Activated CD8-positive, alpha-beta T cell treated with anti-CD3 and anti-CD28 coated beads for 36 hours (primary cell): ENCODE results near the gene EHBP1. TPM values are rescaled to one million over a fixed set of nuclear protein-coding genes. Genes with fewer than 3 reads are reported as not detected.

Experiments used
- ATAC-seq: fragments of 200-7000 bp; cut with Tn5 transposase; one replicate; pipeline ENCODE4 v1.10.0; 2021; ENCODE audit warnings: mild to moderate bottlenecking, moderate library complexity
- CTCF ChIA-PET: fragments of 350-600 bp; sonication (Branson Sonifier 250); formaldehyde crosslinking; loops from one replicate; lab custom pipeline; 2021; ENCODE audit warnings: antibody characterized with exemption; lab: Charles Lee
- POLR2A ChIA-PET: fragments of 350-600 bp; sonication (Branson Sonifier 250); formaldehyde crosslinking; loops from one replicate; lab custom pipeline; 2021; ENCODE audit warnings: antibody characterized with exemption; lab: Charles Lee
- DNase-seq: peaks from one replicate; pipeline ENCODE4 v3.0.0-alpha.2; 2020
- H3K27ac Mint-ChIP-seq: one replicate; pipeline ENCODE4 v1.8.0; 2021; ENCODE audit warnings: mild to moderate bottlenecking, mixed read lengths
- H3K27me3 Mint-ChIP-seq: one replicate; pipeline ENCODE4 v1.8.0; 2021; ENCODE audit warnings: mixed read lengths
- H3K36me3 Mint-ChIP-seq: one replicate; pipeline ENCODE4 v1.8.0; 2021; ENCODE audit warnings: low read depth, mixed read lengths
- H3K4me1 Mint-ChIP-seq: one replicate; pipeline ENCODE4 v1.8.0; 2021; ENCODE audit warnings: low read depth, mixed read lengths
- H3K4me3 Mint-ChIP-seq: one replicate; pipeline ENCODE4 v1.8.0; 2021; ENCODE audit warnings: mild to moderate bottlenecking, moderate library complexity, mixed read lengths
- H3K9me3 Mint-ChIP-seq: one replicate; pipeline ENCODE4 v1.8.0; 2021; ENCODE audit warnings: mixed read lengths
- CTCF ChIP-seq: fragments of 200-600 bp; IDR thresholded peaks from one replicate; pipeline ENCODE4 v1.8.0; 2022; ENCODE audit warnings: antibody characterized with exemption, mild to moderate bottlenecking
- intact Hi-C: fragments of 100-400 bp; cut with micrococcal nuclease; formaldehyde crosslinking; loops from one replicate; pipeline ENCODE4 v1.10.0; 2022
- total RNA-seq, 2 experiments: library from RNA; stranded (reverse); gene quantifications; one replicate each; pipeline ENCODE4 v1.2.3, GENCODE V29; 2021

The EHBP1 gene
- total RNA-seq, 2 experiments from 2014 or later = 24.1 to 24.3 TPM

GRCh38 chr2:62998949-62999348, 293.4 kb downstream of the EHBP1 start:
- H3K9me3 Mint-ChIP-seq = no peaks in the 10 kb centered on the region
- intact Hi-C loops = no loop called here
- TF ChIP-seq CTCF = no peak
- H3K27ac Mint-ChIP-seq = no peak overlapping the region
- H3K4me1 Mint-ChIP-seq = no peaks in the 10 kb centered on the region
- H3K27me3 Mint-ChIP-seq = no peaks in the 10 kb centered on the region
- peaks cover 8% of the 10 kb centered on the region for H3K36me3 Mint-ChIP-seq
- no peak overlapping the region for H3K4me3 Mint-ChIP-seq
- DNase-seq = no peak
- ChIA-PET POLR2A (no interaction called here), CTCF (no interaction called here)
- no peak for ATAC-seq

- ATAC-seq (no peak), DNase-seq (no peak)
Measured at GRCh38 chr2:62999905-63000304, 294.4 kb downstream of the EHBP1 start.

DNA sequence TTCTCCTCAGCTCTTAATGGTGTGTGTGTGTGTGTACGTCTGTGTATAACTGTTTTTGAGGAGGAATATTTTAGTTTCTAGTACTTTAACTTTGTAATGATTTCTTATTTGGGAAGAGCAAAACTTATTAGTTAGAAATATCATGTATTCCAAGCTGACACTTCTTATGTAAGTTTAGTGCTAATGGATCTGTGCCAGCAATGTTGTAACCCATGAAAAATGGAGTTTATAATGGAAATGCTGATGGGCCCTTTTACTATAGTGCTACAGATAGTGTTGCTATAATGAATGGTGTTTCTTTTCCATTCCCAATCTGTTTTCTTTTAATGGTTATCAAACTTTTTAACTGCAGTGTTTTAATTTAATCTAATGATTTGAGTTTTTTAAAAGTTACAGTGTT, 295.3 kb downstream of the EHBP1 start:
- H3K36me3 Mint-ChIP-seq = peaks cover 8% of the 10 kb centered on the region
- POLR2A ChIA-PET = no interaction called here

More at GRCh38 chr2:62999905-63000304, 294.4 kb downstream of the EHBP1 start:
- intact Hi-C loops = no loop called here
- no peak overlapping the region for H3K27ac Mint-ChIP-seq
- TF ChIP-seq CTCF = no peak
- no peaks in the 10 kb centered on the region for H3K4me1 Mint-ChIP-seq
- ChIA-PET POLR2A (no interaction called here), CTCF (no interaction called here)
- peaks cover 8% of the 10 kb centered on the region for H3K36me3 Mint-ChIP-seq
- no peak overlapping the region for H3K4me3 Mint-ChIP-seq
- H3K27me3 Mint-ChIP-seq = no peaks in the 10 kb centered on the region
- no peaks in the 10 kb centered on the region for H3K9me3 Mint-ChIP-seq

DNA sequence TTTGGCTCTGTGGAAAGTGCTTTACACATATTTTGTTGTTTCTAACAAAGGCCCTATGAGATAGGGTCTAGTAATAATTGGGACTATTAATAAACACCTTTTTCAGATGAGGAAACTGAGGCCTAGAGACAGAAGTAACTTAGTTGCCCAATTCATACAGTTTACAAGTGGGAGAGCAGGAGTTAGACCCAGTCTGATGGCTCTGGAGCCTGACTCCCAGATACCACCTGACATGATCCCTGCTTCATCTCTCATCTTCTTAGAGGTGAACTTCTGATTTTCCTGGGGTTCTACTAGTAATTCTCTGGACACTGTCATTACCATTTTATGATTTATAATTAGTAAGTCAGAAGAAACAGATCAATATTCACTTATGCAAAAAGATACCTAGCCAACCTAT, 296.1 kb downstream of the EHBP1 start:
- no peaks in the 10 kb centered on the region for H3K27me3 Mint-ChIP-seq
- no peak for DNase-seq
- POLR2A ChIA-PET = no interaction called here
- peaks cover 8% of the 10 kb centered on the region for H3K36me3 Mint-ChIP-seq
- TF ChIP-seq CTCF = no peak
- H3K9me3 Mint-ChIP-seq = no peaks in the 10 kb centered on the region
- CTCF ChIA-PET = interaction anchor here (1.0 kb wide), 1 partner anchor 12 kb away, joined by 3 read pairs; no protein-coding TSS in a partner anchor
- intact Hi-C loops = no loop called here
- no peaks in the 10 kb centered on the region for H3K4me1 Mint-ChIP-seq
- ATAC-seq = no peak
- no peak overlapping the region for H3K27ac Mint-ChIP-seq
- H3K4me3 Mint-ChIP-seq = no peak overlapping the region

More for the DNA sequence above, 295.3 kb downstream of the EHBP1 start:
- Mint-ChIP-seq H3K9me3 (no peaks in the 10 kb centered on the region), H3K27me3 (no peaks in the 10 kb centered on the region), H3K4me3 (no peak overlapping the region), H3K4me1 (no peaks in the 10 kb centered on the region), H3K27ac (no peak overlapping the region)
- ATAC-seq = no peak
- no peak for TF ChIP-seq CTCF
- intact Hi-C loops = no loop called here
- DNase-seq = no peak
- CTCF ChIA-PET = interaction anchor here (0.7 kb wide), 1 partner anchor 17 kb away, joined by 3 read pairs; no protein-coding TSS in a partner anchor

- POLR2A ChIA-PET = no interaction called here
- CTCF ChIA-PET = no interaction called here
- H3K4me3 Mint-ChIP-seq = no peak overlapping the region
Measured at GRCh38 chr2:63003351-63003750, 297.8 kb downstream of the EHBP1 start.

More at GRCh38 chr2:63003351-63003750, 297.8 kb downstream of the EHBP1 start:
- Mint-ChIP-seq H3K27ac (no peak overlapping the region), H3K9me3 (no peaks in the 10 kb centered on the region), H3K4me1 (no peaks in the 10 kb centered on the region), H3K27me3 (no peaks in the 10 kb centered on the region), H3K36me3 (peaks cover 3% of the 10 kb centered on the region)
- TF ChIP-seq CTCF = no peak
- intact Hi-C loops = no loop called here
- no peak for DNase-seq
- ATAC-seq = no peak
